ENCODE measurements around the gene PPP6C.

The PPP6C gene

GRCh38 chr9:125099816-125100215 lies 89.8 kb downstream of the PPP6C start:
- no peak for DNase-seq (ENCODE audit: low read depth, low spot score)

Measured in activated CD4-positive, CD25-positive, alpha-beta regulatory T cell treated with anti-CD3 and anti-CD28 coated beads, Interleukin-2, amount 50 U/mL, for 16 hours (primary cell).